Endothelial cell of umbilical vein (primary cell): ENCODE data around the gene YWHAG. TPM values are rescaled to one million over a fixed set of nuclear protein-coding genes. Genes with fewer than 3 reads are reported as not detected.

Source experiments
- BruUV-seq: library from RNA; stranded (reverse); fragments of 400-500 nt; replicated peaks from 2 replicates; lab custom pipeline; 2021; lab: Mats Ljungman, UMichigan
- CTCF ChIA-PET: fragments of 300-600, 350-600 bp; sonication (Branson Sonifier 250); formaldehyde crosslinking; loops from one replicate; lab custom pipeline; 2021; ENCODE audit warnings: antibody characterized with exemption, inconsistent platforms; lab: Charles Lee
- POLR2A ChIA-PET: fragments of 300-600, 350-600 bp; sonication (Branson Sonifier 250); formaldehyde crosslinking; loops from one replicate; lab custom pipeline; 2021; ENCODE audit warnings: antibody characterized with exemption, inconsistent platforms; lab: Charles Lee
- DNase-seq: peaks from one replicate; pipeline ENCODE4 v3.0.0-alpha.2; 2011; ENCODE audit warnings: low read depth, low spot score
- FAIRE-seq: peaks from 2 replicates; lab custom pipeline; 2011; peaks lifted over from hg19 to GRCh38; lab: Jason Lieb, UNC
- H2AFZ ChIP-seq: 2 replicates; pipeline ENCODE4 v1.6.0; 2012; ENCODE audit warnings: low read depth, low read length, control low read depth, inconsistent platforms
- H3K27ac ChIP-seq: 2 replicates; pipeline ENCODE4 v1.5.1; 2011; ENCODE audit warnings: low read depth, mild to moderate bottlenecking, control low read depth, low read length, moderate library complexity; ENCODE audit not compliant: insufficient read depth
- H3K27me3 ChIP-seq, 2 experiments: 2 replicates each; pipeline versions ENCODE4 v1.6.0 to v1.6.1; 2011; ENCODE audit warnings: low read length in 2 of 2, mixed read lengths in 1 of 2; ENCODE audit not compliant: control insufficient read depth in 2 of 2, insufficient read depth in 2 of 2
- H3K36me3 ChIP-seq, 2 experiments: 2 replicates in 1 of 2; 3 replicates in 1 of 2; pipeline ENCODE4 v1.5.1; 2011; ENCODE audit warnings: low read length in 2 of 2, mild to moderate bottlenecking in 1 of 2, moderate library complexity in 1 of 2; ENCODE audit not compliant: control insufficient read depth in 2 of 2, insufficient read depth in 2 of 2; ENCODE audit errors: extremely low read depth in 1 of 2
- H3K4me1 ChIP-seq: 3 replicates; pipeline ENCODE4 v1.5.1; 2011; ENCODE audit warnings: mild to moderate bottlenecking, low read length; ENCODE audit not compliant: control insufficient read depth, insufficient read depth; ENCODE audit errors: extremely low read depth
- H3K4me2 ChIP-seq: 2 replicates; pipeline ENCODE4 v1.6.1; 2011; ENCODE audit warnings: low read length, control low read depth, mixed read lengths; ENCODE audit not compliant: insufficient read depth
- H3K4me3 ChIP-seq, 3 experiments: fragments of 200-600 bp in 1 of 3; sonication (generic), shearing (Covaris generic) in 1 of 3; replicated peaks in 1 of 3; 2 replicates each; pipeline ENCODE4 v1.5.1; 2011 to 2016; ENCODE audit warnings: control low read depth in 3 of 3, low read length in 3 of 3, mild to moderate bottlenecking in 2 of 3, inconsistent platforms in 1 of 3, low read depth in 1 of 3, moderate library complexity in 1 of 3; ENCODE audit not compliant: insufficient read depth in 1 of 3
- H3K79me2 ChIP-seq: 2 replicates; pipeline ENCODE4 v1.6.0; 2012; ENCODE audit warnings: low read length, inconsistent platforms; ENCODE audit not compliant: control insufficient read depth, insufficient read depth
- H3K9ac ChIP-seq: replicated peaks from 2 replicates; pipeline ENCODE3; 2011; ENCODE audit warnings: low read length, control low read depth; ENCODE audit not compliant: insufficient read depth; ENCODE audit errors: extremely low read depth
- H3K9me1 ChIP-seq: replicated peaks from 3 replicates; pipeline ENCODE4 v1.6.0; 2011; ENCODE audit warnings: mild to moderate bottlenecking, low read length; ENCODE audit not compliant: control insufficient read depth, insufficient read depth; ENCODE audit errors: extremely low read depth
- H3K9me3 ChIP-seq: replicated peaks from 2 replicates; pipeline ENCODE4 v1.5.1; 2012; ENCODE audit warnings: low read length, inconsistent platforms; ENCODE audit not compliant: control insufficient read depth, insufficient read depth
- H4K20me1 ChIP-seq: replicated peaks from 2 replicates; pipeline ENCODE3; 2011; ENCODE audit warnings: mild to moderate bottlenecking, low read length; ENCODE audit not compliant: control insufficient read depth, insufficient read depth; ENCODE audit errors: extremely low read depth
- CTCF ChIP-seq, 2 donors: IDR thresholded peaks; 1 replicate in 1 of 2; 2 replicates in 1 of 2; pipeline ENCODE4 v1.5.1; 2011; ENCODE audit warnings: low read length in 2 of 2, mild to moderate bottlenecking in 2 of 2, moderate library complexity in 2 of 2, control low read depth in 1 of 2, inconsistent platforms in 1 of 2, low read depth in 1 of 2; ENCODE audit not compliant: insufficient read depth in 1 of 2; ENCODE audit errors: extremely low read depth in 1 of 2
- EZH2 ChIP-seq: IDR thresholded peaks from 2 replicates; pipeline ENCODE4 v1.6.1; 2012; ENCODE audit warnings: borderline replicate concordance, low read depth, mild to moderate bottlenecking, moderate library complexity, low read length, inconsistent platforms; ENCODE audit not compliant: severe bottlenecking
- FOS ChIP-seq: IDR thresholded peaks from 2 replicates; pipeline ENCODE4 v1.6.1; 2011; ENCODE audit warnings: mild to moderate bottlenecking, low read length, moderate library complexity, borderline replicate concordance; ENCODE audit not compliant: insufficient read depth
- GATA2 ChIP-seq: IDR thresholded peaks from 2 replicates; pipeline ENCODE4 v1.7.0; 2011; ENCODE audit warnings: low read depth, mild to moderate bottlenecking, moderate library complexity, mixed read lengths, low read length; ENCODE audit not compliant: insufficient read length, insufficient read depth
- JUN ChIP-seq: IDR thresholded peaks from 2 replicates; pipeline ENCODE4 v1.6.1; 2011; ENCODE audit warnings: borderline replicate concordance, low read depth; ENCODE audit not compliant: insufficient read length, insufficient read depth
- MAX ChIP-seq: IDR thresholded peaks from 2 replicates; pipeline ENCODE4 v1.6.1; 2011; ENCODE audit not compliant: insufficient read depth, insufficient read length
- MYC ChIP-seq: IDR thresholded peaks from one replicate; pipeline ENCODE4 v1.6.1; 2011; ENCODE audit warnings: mild to moderate bottlenecking, low read depth, low read length
- POLR2A ChIP-seq: IDR thresholded peaks from 2 replicates; pipeline ENCODE4 v1.6.1; 2012; ENCODE audit warnings: low read depth, mild to moderate bottlenecking, control low read depth, low read length
- POLR2AphosphoS5 ChIP-seq: IDR thresholded peaks from 2 replicates; pipeline ENCODE4 v1.6.1; 2012; ENCODE audit warnings: low read depth, mild to moderate bottlenecking, control low read depth, low read length, moderate library complexity; ENCODE audit not compliant: insufficient read depth
- dilution Hi-C: fragments of 300-500 bp; cut with MboI; formaldehyde crosslinking; loops from one replicate; pipeline ENCODE4 v1.15.0; 2019; ENCODE audit warnings: low sequenced_read_pairs; ENCODE audit not compliant: extremely low pct_ligation_motif_present
- intact Hi-C: fragments of 100-400 bp; cut with micrococcal nuclease; formaldehyde crosslinking; loops from one replicate; pipeline ENCODE4 v1.10.0; 2022
- polyA plus RNA-seq, 4 experiments: library from polyadenylated mRNA; depleted of rRNA in 3 of 4; stranded (reverse) in 3 of 4; unstranded in 1 of 4; fragments of >200 nt; gene quantifications; 2 replicates each; pipeline versions ENCODE4 v1.2.1 to v1.2.3, GENCODE V29; 2011 to 2012; ENCODE audit warnings: missing spikeins in 1 of 4
- total RNA-seq: library from RNA; stranded (reverse); gene quantifications from 2 replicates; pipeline ENCODE4 v1.2.3, GENCODE V29; 2021

Gene YWHAG
- total and polyA plus RNA-seq, 2 donors (not counting 3 experiments of a cell fraction or from before 2014, with no cell fraction given), result 55.6 to 205 TPM

GRCh38 chr7:76285604-76286374 is 73.0 kb downstream of the YWHAG start:
- BruUV-seq, result no TSS peak
- Histone ChIP-seq H3K4me1 (peaks cover under 1% of the 10 kb centered on the region), H3K27me3 (peaks cover 6 to 9% of the 10 kb centered on the region in 2 experiments), H3K9me3 (no peaks in the 10 kb centered on the region), H2AFZ (no peak overlapping the region), H3K9me1 (no peaks in the 10 kb centered on the region), H4K20me1 (no peaks in the 10 kb centered on the region), H3K79me2 (no peaks in the 10 kb centered on the region), H3K4me2 (no peak overlapping the region), H3K36me3 (peaks cover 0 to 2% of the 10 kb centered on the region in 2 experiments), H3K9ac (no peak overlapping the region), H3K4me3 (no peak overlapping the region), H3K27ac (no peak overlapping the region)
- DNase-seq (no peak), FAIRE-seq (no peak)
- ChIA-PET CTCF (interaction anchor here (0.9 to 1.8 kb wide), 3 partner anchors 12 to 29 kb away, joined by 3 to 8 read pairs (median 4); no protein-coding TSS in a partner anchor), POLR2A (no interaction called here)
- intact Hi-C loops, result no loop called here
- dilution Hi-C loops, result no loop called here
- TF ChIP-seq MAX (no peak), POLR2A (no peak)

- no peaks in the 10 kb centered on the region for H3K79me2 ChIP-seq
These were observed 75.3 kb downstream of the YWHAG start for GRCh38 chr7:76283254-76284159.

More at GRCh38 chr7:76283254-76284159, 75.3 kb downstream of the YWHAG start:
- Histone ChIP-seq H3K9me1 (no peaks in the 10 kb centered on the region), H3K36me3 (peaks cover 0 to 2% of the 10 kb centered on the region in 2 experiments), H3K9ac (no peak overlapping the region), H3K4me3 (peak overlapping the region in 1 of 3 experiments; percentile 42), H3K4me1 (no peaks in the 10 kb centered on the region), H3K9me3 (no peaks in the 10 kb centered on the region), H2AFZ (no peak overlapping the region), H3K4me2 (no peak overlapping the region), H4K20me1 (no peaks in the 10 kb centered on the region), H3K27me3 (peaks cover 14 to 19% of the 10 kb centered on the region in 2 experiments), H3K27ac (no peak overlapping the region)
- intact Hi-C loops, result no loop called here
- TF ChIP-seq CTCF (IDR thresholded peaks at IDR 0.05; ENCODE audit: extremely low read depth in 1 of 2, insufficient read depth in 1 of 2, low read depth in 1 of 2, low read length in 2 of 2) (no peak), MYC (no peak), POLR2A (no peak), MAX (no peak), FOS (no peak), GATA2 (no peak), POLR2AphosphoS5 (no peak), JUN (no peak), EZH2 (no peak)
- no TSS peak for BruUV-seq
- DNase-seq (no peak), FAIRE-seq (no peak)
- CTCF ChIA-PET, result interaction anchor here (0.7 to 3.6 kb wide), 7 partner anchors 8 to 105 kb away, joined by 3 to 18 read pairs (median 14); no protein-coding TSS in a partner anchor
- dilution Hi-C loops, result no loop called here
- POLR2A ChIA-PET, result interaction anchor here (0.7 to 1.0 kb wide), 2 partner anchors 8 to 24 kb away, joined by 7 read pairs; no protein-coding TSS in a partner anchor
